HepG2 (cell line): ENCODE results near the gene GLRX2. TPM values are rescaled to one million over a fixed set of nuclear protein-coding genes. Genes with fewer than 3 reads are reported as not detected.

Experiments
- ATAC-seq: fragments of 200-7000 bp; cut with Tn5 transposase; 3 replicates; pipeline ENCODE4 v1.9.1; 2020; ENCODE audit warnings: mild to moderate bottlenecking, moderate library complexity
- BruUV-seq: library from RNA; stranded (reverse); fragments of 400-500 nt; replicated peaks from 2 replicates; lab custom pipeline; 2021; lab: Mats Ljungman, UMichigan
- CTCF ChIA-PET: fragments of 300-600 bp; formaldehyde crosslinking; extraction: SDS; loops from one replicate; lab custom pipeline; 2021; ENCODE audit warnings: low total read pairs, inconsistent platforms, low intra/inter-chr PET ratio; lab: Yijun Ruan, JAX
- POLR2A ChIA-PET: fragments of 350-600 bp; sonication (Branson Sonifier 250); formaldehyde crosslinking; loops from one replicate; lab custom pipeline; 2020; ENCODE audit warnings: antibody characterized with exemption, inconsistent platforms; lab: Yijun Ruan, JAX
- DNase-seq: peaks from one replicate; pipeline ENCODE4 v3.0.0-alpha.2; 2015; ENCODE audit warnings: low spot score
- FAIRE-seq: peaks from 3 replicates; lab custom pipeline; 2011; peaks lifted over from hg19 to GRCh38; lab: Jason Lieb, UNC
- H2AFZ ChIP-seq: one replicate; pipeline ENCODE4 v1.6.1; 2011; ENCODE audit warnings: low read length, inconsistent platforms
- H3K27ac ChIP-seq: fragments of 300-600 bp; 3 replicates; pipeline ENCODE4 v1.8.0; 2011; ENCODE audit warnings: mixed run types, mild to moderate bottlenecking, mixed read lengths, low read length, inconsistent platforms; ENCODE audit not compliant: insufficient read depth; ENCODE audit errors: extremely low read length
- H3K27me3 ChIP-seq, 2 experiments: fragments of 200-600 bp in 1 of 2; 2 replicates in 1 of 2; 3 replicates in 1 of 2; pipeline versions ENCODE4 v1.6.0 to v1.8.0; 2011; ENCODE audit warnings: low read length in 2 of 2, mild to moderate bottlenecking in 2 of 2, moderate library complexity in 2 of 2, inconsistent platforms in 1 of 2; ENCODE audit not compliant: insufficient read depth in 2 of 2, control insufficient read depth in 1 of 2
- H3K36me3 ChIP-seq, 2 experiments: fragments of 200-600 bp in 1 of 2; replicated peaks in 1 of 2; 2 replicates in 1 of 2; 3 replicates in 1 of 2; pipeline versions ENCODE4 v1.5.1 to v1.8.0; 2011; ENCODE audit warnings: low read length in 2 of 2, inconsistent platforms in 1 of 2; ENCODE audit not compliant: insufficient read depth in 2 of 2, control insufficient read depth in 1 of 2
- H3K4me1 ChIP-seq: 2 replicates; pipeline ENCODE4 v1.5.1; 2012; ENCODE audit warnings: low read length, inconsistent platforms; ENCODE audit not compliant: insufficient read depth
- H3K4me2 ChIP-seq: 2 replicates; pipeline ENCODE4 v1.6.0; 2011; ENCODE audit warnings: low read depth, low read length, inconsistent platforms
- H3K4me3 ChIP-seq, 3 experiments: fragments of 200-600 bp in 1 of 3; sonication (generic), shearing (Covaris generic) in 1 of 3; replicated peaks in 1 of 3; 2 replicates each; pipeline ENCODE4 v1.5.1; 2011 to 2016; ENCODE audit warnings: low read length in 3 of 3, inconsistent platforms in 2 of 3, low read depth in 2 of 3, mild to moderate bottlenecking in 2 of 3, control low read depth in 1 of 3, mixed read lengths in 1 of 3; ENCODE audit not compliant: insufficient read depth in 1 of 3
- H3K79me2 ChIP-seq: one replicate; pipeline ENCODE4 v1.6.1; 2011; ENCODE audit warnings: low read length, inconsistent platforms; ENCODE audit not compliant: insufficient read depth
- H3K9ac ChIP-seq: 2 replicates; pipeline ENCODE4 v1.6.0; 2011; ENCODE audit warnings: mild to moderate bottlenecking, low read depth, low read length, inconsistent platforms; ENCODE audit not compliant: insufficient read depth
- H3K9me3 ChIP-seq: 2 replicates; pipeline ENCODE4 v1.5.1; 2012; ENCODE audit warnings: mild to moderate bottlenecking, low read length
- H4K20me1 ChIP-seq: 2 replicates; pipeline ENCODE4 v1.6.0; 2011; ENCODE audit warnings: inconsistent platforms, mild to moderate bottlenecking, low read length, moderate library complexity; ENCODE audit not compliant: insufficient read depth
- DNMT3B ChIP-seq: conservative IDR thresholded peaks from 2 replicates; pipeline ENCODE4 v1.6.1; 2016; ENCODE audit warnings: missing biosample characterization, control low read depth
- ETV5 ChIP-seq: IDR thresholded peaks from 2 replicates; pipeline ENCODE4 v1.6.1; 2018; ENCODE audit warnings: missing biosample characterization, missing genetic modification reagents, inconsistent platforms, borderline replicate concordance
- HDAC2 ChIP-seq: sonication (generic); formaldehyde crosslinking; IDR thresholded peaks from 2 replicates; pipeline ENCODE4 v1.4.0; 2020; ENCODE audit warnings: missing genetic modification reagents
- HES4 ChIP-seq: sonication (generic); formaldehyde crosslinking; IDR thresholded peaks from 2 replicates; pipeline ENCODE4 v1.9.0; 2021; ENCODE audit warnings: mild to moderate bottlenecking, missing genetic modification reagents, borderline replicate concordance
- KMT2B ChIP-seq: IDR thresholded peaks from 2 replicates; pipeline ENCODE4 v1.6.1; 2016; ENCODE audit warnings: missing genetic modification reagents, missing compliant biosample characterization
- PHF20 ChIP-seq: sonication (generic); formaldehyde crosslinking; IDR thresholded peaks from 2 replicates; pipeline ENCODE4 v1.5.0; 2020; ENCODE audit warnings: mild to moderate bottlenecking, missing genetic modification reagents
- SIN3A ChIP-seq: IDR thresholded peaks from 2 replicates; pipeline ENCODE4 v1.6.1; 2011; ENCODE audit warnings: low read depth, mild to moderate bottlenecking, control low read depth, low read length, borderline replicate concordance
- UBTF ChIP-seq: sonication (generic); formaldehyde crosslinking; IDR thresholded peaks from 2 replicates; pipeline ENCODE4 v1.4.0; 2020; ENCODE audit warnings: mild to moderate bottlenecking, missing genetic modification reagents
- ZNF124 ChIP-seq: sonication (generic); formaldehyde crosslinking; IDR thresholded peaks from 2 replicates; pipeline ENCODE4 v1.4.0; 2020; ENCODE audit warnings: missing genetic modification reagents
- ZNF350 ChIP-seq: sonication (generic); formaldehyde crosslinking; IDR thresholded peaks from 2 replicates; pipeline ENCODE4 v1.4.0; 2020; ENCODE audit warnings: mild to moderate bottlenecking, low read depth, missing genetic modification reagents, borderline replicate concordance
- ZNF605 ChIP-seq: sonication (generic); formaldehyde crosslinking; IDR thresholded peaks from 2 replicates; pipeline ENCODE4 v1.8.0; 2022; ENCODE audit warnings: mild to moderate bottlenecking, missing genetic modification reagents
- WGBS: methylation state at CpG from one replicate; pipeline ENCODE4 v1.1.6; 2017; ENCODE audit warnings: low lambda C conversion rate; 5-methylcytosine and 5-hydroxymethylcytosine counted together
- in situ Hi-C: cut with HindIII; loops from 2 replicates; pipeline ENCODE4 v1.10.0; 2017; ENCODE audit warnings: low pct_unique_long_range_greater_than_20kb; ENCODE audit not compliant: extremely low pct_ligation_motif_present
- intact Hi-C: fragments of 100-400 bp; cut with micrococcal nuclease; formaldehyde crosslinking; loops from one replicate; pipeline ENCODE4 v1.10.0; 2022; ENCODE audit not compliant: unreplicated experiment
- polyA plus RNA-seq, 8 experiments: library from polyadenylated mRNA; depleted of rRNA in 3 of 8; stranded (reverse) in 7 of 8; unstranded in 1 of 8; fragments of >200 nt; fragmentation: Illumina TruSeq in 4 of 8; extraction: Trizol in 4 of 8; gene quantifications; 2 replicates each; pipeline versions ENCODE4 v1.2.1 to v1.2.3, GENCODE V29; 2011 to 2016; ENCODE audit warnings: low read depth in 4 of 8, missing spikeins in 1 of 8, mixed read lengths in 1 of 8; ENCODE audit not compliant: insufficient read depth in 1 of 8
- total RNA-seq, 5 experiments: library from RNA; depleted of rRNA; stranded (reverse); fragments of >200 nt; fragmentation: Illumina TruSeq; extraction: Trizol; gene quantifications; 2 replicates each; pipeline ENCODE4 v1.2.3, GENCODE V29; 2016; ENCODE audit warnings: low read depth in 1 of 5
- TF ChIP-seq, protein P1 (sequence below): sonication (generic); formaldehyde crosslinking; IDR thresholded peaks from one replicate; pipeline ENCODE4 v1.5.1; 2020; ENCODE audit warnings: mild to moderate bottlenecking, missing genetic modification reagents; ENCODE audit errors: not compliant biosample characterization

Gene GLRX2
- total and polyA plus RNA-seq, 2 of the 13 experiments (the other 11 are each of a cell fraction or from before 2014, with no cell fraction given), result 11.9 to 39.0 TPM

DNA sequence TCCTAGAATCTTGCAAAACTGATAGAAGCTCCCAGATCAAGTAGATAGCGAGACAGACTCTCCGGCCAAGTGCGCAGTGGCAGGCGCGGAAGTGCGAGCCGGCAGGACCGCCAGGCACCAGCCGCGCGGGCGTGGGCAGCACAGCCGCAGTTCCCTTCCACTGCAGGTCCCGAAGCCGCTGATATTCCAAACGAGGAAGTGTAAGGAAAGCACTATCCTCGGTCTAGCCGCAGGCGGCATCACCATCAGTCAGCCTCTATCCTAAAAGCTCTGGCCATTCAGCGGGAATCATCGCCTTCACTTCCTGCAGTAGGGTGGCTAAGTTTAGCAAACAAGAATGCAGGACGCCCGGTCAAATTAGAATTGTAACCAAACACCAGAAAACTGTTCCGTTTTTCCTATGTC, 710 bp downstream of the GLRX2 start:
- H3K27me3 ChIP-seq, result no peaks in the 10 kb centered on the region; a peak in 1 of 5 replicates
- intact Hi-C loops (loop anchor here (1.0 kb wide), 1 partner anchor 44 kb away; no protein-coding TSS in a partner anchor), in situ Hi-C loops (no loop called here)
- peak overlapping the region; percentile 76 for H3K4me2 ChIP-seq
- H3K9ac ChIP-seq, result peak overlapping the region; percentile 78
- H2AFZ ChIP-seq, result peak overlapping the region; percentile 70
- peaks cover 50% of the 10 kb centered on the region for H3K4me1 ChIP-seq
- H3K4me3 ChIP-seq, result peak overlapping the region; percentile 70 to 93 (median 82)
- CTCF ChIA-PET, result interaction anchor here (1.3 kb wide), 1 partner anchor 17 kb away, joined by 4 read pairs; no protein-coding TSS in a partner anchor
- no peaks in the 10 kb centered on the region for H3K9me3 ChIP-seq
- peak; percentile 57 for ATAC-seq
- POLR2A ChIA-PET, result interaction anchor here (1.6 to 2.9 kb wide), 4 partner anchors 11 to 46 kb away, joined by 10 to 31 read pairs (median 18); partner anchors contain the start of genes CDC73, RO60 and UCHL5
- peaks cover 31% of the 10 kb centered on the region for H3K79me2 ChIP-seq
- no peak for FAIRE-seq
- 2% methylated on average over 5 of the region's 24 CpGs for WGBS
- H3K36me3 ChIP-seq, result peaks cover 2 to 10% of the 10 kb centered on the region in 2 experiments; a peak in 4 of 5 replicates
- TSS peak; percentile 55 for BruUV-seq
- DNase-seq, result peak; percentile 23
- H4K20me1 ChIP-seq, result no peaks in the 10 kb centered on the region
- peak overlapping the region; percentile 89 for H3K27ac ChIP-seq
- TF ChIP-seq HES4 (no peak), SIN3A (peak; percentile 51; the same call in 1 of the 2 replicates), UBTF (CRISPR knock-in tag) (peak; percentile 29; the same call in 1 of the 2 replicates), ETV5 (CRISPR knock-in tag) (peak; percentile 27; the same call in 1 of the 2 replicates), PHF20 (no peak; the same call in 1 of the 2 replicates), HDAC2 (CRISPR knock-in tag) (0 out of 2 replicates have a peak, but pooled peaks have one; percentile 5), ZNF605 (CRISPR knock-in tag) (peak; percentile 12; the same call in 1 of the 2 replicates), KMT2B (CRISPR knock-in tag) (0 out of 2 replicates have a peak, but pooled peaks have one; percentile 23), ZNF350 (CRISPR knock-in tag) (peak; percentile 42; the same call in 1 of the 2 replicates), DNMT3B (CRISPR knock-in tag) (0 out of 2 replicates have a peak, but pooled peaks have one; percentile 30), ZNF124 (CRISPR knock-in tag) (no peak)
- TF ChIP-seq, protein P1, sequence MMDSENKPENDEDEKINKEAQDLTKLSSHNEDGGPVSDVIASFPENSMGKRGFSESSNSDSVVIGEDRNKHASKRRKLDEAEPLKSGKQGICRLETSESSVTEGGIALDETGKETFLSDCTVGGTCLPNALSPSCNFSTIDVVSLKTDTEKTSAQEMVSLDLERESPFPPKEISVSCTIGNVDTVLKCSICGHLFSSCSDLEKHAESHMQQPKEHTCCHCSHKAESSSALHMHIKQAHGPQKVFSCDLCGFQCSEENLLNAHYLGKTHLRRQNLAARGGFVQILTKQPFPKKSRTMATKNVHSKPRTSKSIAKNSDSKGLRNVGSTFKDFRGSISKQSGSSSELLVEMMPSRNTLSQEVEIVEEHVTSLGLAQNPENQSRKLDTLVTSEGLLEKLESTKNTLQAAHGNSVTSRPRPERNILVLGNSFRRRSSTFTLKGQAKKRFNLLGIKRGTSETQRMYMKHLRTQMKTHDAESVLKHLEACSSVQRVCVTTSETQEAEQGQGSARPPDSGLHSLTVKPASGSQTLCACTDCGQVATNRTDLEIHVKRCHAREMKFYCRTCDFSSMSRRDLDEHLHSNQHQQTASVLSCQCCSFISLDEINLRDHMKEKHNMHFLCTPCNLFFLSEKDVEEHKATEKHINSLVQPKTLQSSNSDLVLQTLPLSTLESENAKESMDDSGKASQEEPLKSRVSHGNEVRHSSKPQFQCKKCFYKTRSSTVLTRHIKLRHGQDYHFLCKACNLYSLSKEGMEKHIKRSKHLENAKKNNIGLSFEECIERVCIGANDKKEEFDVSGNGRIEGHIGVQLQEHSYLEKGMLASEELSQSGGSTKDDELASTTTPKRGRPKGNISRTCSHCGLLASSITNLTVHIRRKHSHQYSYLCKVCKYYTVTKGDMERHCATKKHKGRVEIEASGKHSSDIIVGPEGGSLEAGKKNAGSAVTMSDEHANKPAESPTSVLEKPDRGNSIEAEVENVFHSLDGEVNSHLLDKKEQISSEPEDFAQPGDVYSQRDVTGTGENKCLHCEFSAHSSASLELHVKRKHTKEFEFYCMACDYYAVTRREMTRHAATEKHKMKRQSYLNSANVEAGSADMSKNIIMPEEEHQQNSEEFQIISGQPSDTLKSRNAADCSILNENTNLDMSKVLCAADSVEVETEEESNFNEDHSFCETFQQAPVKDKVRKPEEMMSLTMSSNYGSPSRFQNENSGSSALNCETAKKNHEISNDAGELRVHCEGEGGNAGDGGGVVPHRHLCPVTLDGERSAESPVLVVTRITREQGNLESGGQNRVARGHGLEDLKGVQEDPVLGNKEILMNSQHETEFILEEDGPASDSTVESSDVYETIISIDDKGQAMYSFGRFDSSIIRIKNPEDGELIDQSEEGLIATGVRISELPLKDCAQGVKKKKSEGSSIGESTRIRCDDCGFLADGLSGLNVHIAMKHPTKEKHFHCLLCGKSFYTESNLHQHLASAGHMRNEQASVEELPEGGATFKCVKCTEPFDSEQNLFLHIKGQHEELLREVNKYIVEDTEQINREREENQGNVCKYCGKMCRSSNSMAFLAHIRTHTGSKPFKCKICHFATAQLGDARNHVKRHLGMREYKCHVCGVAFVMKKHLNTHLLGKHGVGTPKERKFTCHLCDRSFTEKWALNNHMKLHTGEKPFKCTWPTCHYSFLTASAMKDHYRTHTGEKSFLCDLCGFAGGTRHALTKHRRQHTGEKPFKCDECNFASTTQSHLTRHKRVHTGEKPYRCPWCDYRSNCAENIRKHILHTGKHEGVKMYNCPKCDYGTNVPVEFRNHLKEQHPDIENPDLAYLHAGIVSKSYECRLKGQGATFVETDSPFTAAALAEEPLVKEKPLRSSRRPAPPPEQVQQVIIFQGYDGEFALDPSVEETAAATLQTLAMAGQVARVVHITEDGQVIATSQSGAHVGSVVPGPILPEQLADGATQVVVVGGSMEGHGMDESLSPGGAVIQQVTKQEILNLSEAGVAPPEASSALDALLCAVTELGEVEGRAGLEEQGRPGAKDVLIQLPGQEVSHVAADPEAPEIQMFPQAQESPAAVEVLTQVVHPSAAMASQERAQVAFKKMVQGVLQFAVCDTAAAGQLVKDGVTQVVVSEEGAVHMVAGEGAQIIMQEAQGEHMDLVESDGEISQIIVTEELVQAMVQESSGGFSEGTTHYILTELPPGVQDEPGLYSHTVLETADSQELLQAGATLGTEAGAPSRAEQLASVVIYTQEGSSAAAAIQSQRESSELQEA, result peak; percentile 100
